SK-N-SH (cell line): ENCODE results near the gene LRRC15. TPM values are rescaled to one million over a fixed set of nuclear protein-coding genes. Genes with fewer than 3 reads are reported as not detected.

Source experiments
- CTCF ChIA-PET: fragments of 300-600, 350-600 bp; formaldehyde crosslinking; extraction: SDS; loops from one replicate; lab custom pipeline; 2021; lab: Yijun Ruan, JAX
- POLR2A ChIA-PET: fragments of 350-600 bp; sonication (Branson Sonifier 250); formaldehyde crosslinking; extraction: SDS; loops from one replicate; lab custom pipeline; 2020; ENCODE audit warnings: antibody characterized with exemption, inconsistent platforms; lab: Yijun Ruan, JAX
- DNase-seq: peaks from one replicate; pipeline ENCODE4 v3.0.0; 2012
- H2AFZ ChIP-seq: fragments of 200-600 bp; sonication (generic); 2 replicates; pipeline ENCODE4 v1.8.1; 2016; ENCODE audit warnings: antibody characterized with exemption, mild to moderate bottlenecking, low read depth
- H3F3A ChIP-seq: fragments of 200-600 bp; sonication (generic); replicated peaks from 2 replicates; pipeline ENCODE3; 2016; ENCODE audit warnings: antibody characterized with exemption, mild to moderate bottlenecking; ENCODE audit not compliant: insufficient read depth
- H3K27ac ChIP-seq, 2 experiments: fragments of 200-500 bp in 1 of 2; fragments of 200-600 bp in 1 of 2; sonication (Bioruptor generic) in 1 of 2; sonication (generic), shearing (Covaris generic) in 1 of 2; 2 replicates each; pipeline versions ENCODE4 v1.5.1 to v1.6.1; 2014 to 2016; ENCODE audit warnings: low read depth in 2 of 2, inconsistent platforms in 1 of 2, low read length in 1 of 2, mild to moderate bottlenecking in 1 of 2, mixed read lengths in 1 of 2
- H3K27me3 ChIP-seq: fragments of 200-600 bp; sonication (generic), shearing (Covaris generic); 2 replicates; pipeline ENCODE4 v1.6.1; 2016; ENCODE audit warnings: mixed run types; ENCODE audit not compliant: insufficient read depth
- H3K36me3 ChIP-seq, 2 experiments: fragments of 200-500 bp in 1 of 2; fragments of 200-600 bp in 1 of 2; sonication (Bioruptor generic) in 1 of 2; sonication (generic) in 1 of 2; replicated peaks in 1 of 2; 2 replicates each; pipeline versions ENCODE3 to v1.5.1; 2014 to 2016; ENCODE audit warnings: low read length in 1 of 2, mild to moderate bottlenecking in 1 of 2; ENCODE audit not compliant: insufficient read depth in 2 of 2, control insufficient read depth in 1 of 2
- H3K4me1 ChIP-seq, 2 experiments: fragments of 200-500 bp in 1 of 2; fragments of 200-600 bp in 1 of 2; sonication (Bioruptor generic) in 1 of 2; sonication (generic), shearing (Covaris generic) in 1 of 2; 2 replicates each; pipeline versions ENCODE4 v1.5.1 to v1.6.1; 2014 to 2016; ENCODE audit warnings: low read depth in 1 of 2, low read length in 1 of 2, mixed run types in 1 of 2; ENCODE audit not compliant: insufficient read depth in 2 of 2, control insufficient read depth in 1 of 2
- H3K4me2 ChIP-seq: fragments of 200-600 bp; sonication (generic), shearing (Covaris generic); 2 replicates; pipeline ENCODE4 v1.6.1; 2017; ENCODE audit warnings: mixed run types
- H3K4me3 ChIP-seq, 2 experiments: fragments of 200-500 bp in 1 of 2; fragments of 200-600 bp in 1 of 2; sonication (Bioruptor generic) in 1 of 2; sonication (generic), shearing (Covaris generic) in 1 of 2; 2 replicates each; pipeline versions ENCODE4 v1.5.1 to v1.8.1; 2014 to 2016; ENCODE audit warnings: low read depth in 2 of 2, inconsistent platforms in 1 of 2, low read length in 1 of 2, mild to moderate bottlenecking in 1 of 2, mixed read lengths in 1 of 2, moderate library complexity in 1 of 2
- H3K79me2 ChIP-seq: fragments of 200-600 bp; sonication (generic); 2 replicates; pipeline ENCODE4 v1.8.1; 2017; ENCODE audit warnings: mild to moderate bottlenecking; ENCODE audit not compliant: insufficient read depth
- H3K9ac ChIP-seq: fragments of 200-600 bp; sonication (generic); 2 replicates; pipeline ENCODE4 v1.6.1; 2017; ENCODE audit warnings: mixed run types
- H3K9me2 ChIP-seq: fragments of 200-600 bp; sonication (generic); 2 replicates; pipeline ENCODE4 v1.6.1; 2017; ENCODE audit warnings: mixed run types
- H3K9me3 ChIP-seq: fragments of 200-600 bp; sonication (generic); 2 replicates; pipeline ENCODE4 v1.6.1; 2017; ENCODE audit warnings: mixed run types, mild to moderate bottlenecking, moderate library complexity
- H4K20me1 ChIP-seq: fragments of 200-600 bp; sonication (generic); 2 replicates; pipeline ENCODE4 v1.6.1; 2017; ENCODE audit warnings: mild to moderate bottlenecking, mixed run types; ENCODE audit not compliant: insufficient read depth
- ELF1 ChIP-seq: IDR thresholded peaks from 2 replicates; pipeline ENCODE4 v1.4.0; 2012
- EP300 ChIP-seq, 2 experiments: IDR thresholded peaks; 2 replicates each; pipeline versions ENCODE4 v1.4.0 to v1.6.1; 2012; ENCODE audit warnings: borderline replicate concordance in 1 of 2, low read depth in 1 of 2, low read length in 1 of 2
- FOSL2 ChIP-seq: IDR thresholded peaks from 2 replicates; pipeline ENCODE4 v1.4.0; 2012; ENCODE audit warnings: low read depth, mild to moderate bottlenecking, moderate library complexity, borderline replicate concordance
- FOXM1 ChIP-seq: IDR thresholded peaks from 2 replicates; pipeline ENCODE4 v1.4.0; 2012; ENCODE audit warnings: low read depth, mild to moderate bottlenecking
- GABPA ChIP-seq: IDR thresholded peaks from 2 replicates; pipeline ENCODE4 v1.4.0; 2012; ENCODE audit warnings: low read depth, mild to moderate bottlenecking
- JUND ChIP-seq: IDR thresholded peaks from 2 replicates; pipeline ENCODE4 v1.4.0; 2012
- MAX ChIP-seq: IDR thresholded peaks from 2 replicates; pipeline ENCODE4 v1.4.0; 2012; ENCODE audit warnings: low read depth
- NFIC ChIP-seq: IDR thresholded peaks from 2 replicates; pipeline ENCODE4 v1.4.0; 2012; ENCODE audit warnings: borderline replicate concordance
- POLR2AphosphoS5 ChIP-seq: IDR thresholded peaks from 2 replicates; pipeline ENCODE4 v1.6.1; 2012; ENCODE audit warnings: low read depth, low read length
- RCOR1 ChIP-seq: fragments of 150-350 bp; IDR thresholded peaks from 2 replicates; pipeline ENCODE4 v1.6.1; 2017; ENCODE audit warnings: antibody characterized with exemption, low read length
- REST ChIP-seq: IDR thresholded peaks from 2 replicates; pipeline ENCODE4 v1.6.1; 2012; ENCODE audit warnings: mild to moderate bottlenecking, low read depth, low read length, moderate library complexity
- RFX5 ChIP-seq: IDR thresholded peaks from 2 replicates; pipeline ENCODE4 v1.6.1; 2012; ENCODE audit warnings: mild to moderate bottlenecking, improper control_type of control experiment, low read length
- SMC3 ChIP-seq: IDR thresholded peaks from 2 replicates; pipeline ENCODE4 v1.6.1; 2012; ENCODE audit warnings: low read depth, low read length, improper control_type of control experiment
- USF1 ChIP-seq: IDR thresholded peaks from 2 replicates; pipeline ENCODE4 v1.4.0; 2012; ENCODE audit warnings: low read depth, borderline replicate concordance
- USF2 ChIP-seq: fragments of 150-350 bp; IDR thresholded peaks from 2 replicates; pipeline ENCODE4 v1.6.1; 2017; ENCODE audit warnings: antibody characterized with exemption, low read length, low read depth, borderline replicate concordance
- WGBS: methylation state at CpG from one replicate; pipeline ENCODE4 v1.1.6; 2017; ENCODE audit warnings: low lambda C conversion rate; 5-methylcytosine and 5-hydroxymethylcytosine counted together
- polyA plus RNA-seq, 3 experiments: library from polyadenylated mRNA; depleted of rRNA; stranded (reverse); fragments of >200 nt; gene quantifications; 2 replicates each; pipeline ENCODE4 v1.2.3, GENCODE V29; 2012
- TF ChIP-seq, protein P1 (sequence below): fragments of 150-350 bp; IDR thresholded peaks from 2 replicates; pipeline ENCODE4 v1.6.1; 2016; ENCODE audit warnings: mild to moderate bottlenecking, low read depth, low read length

The LRRC15 gene
- polyA plus RNA-seq, 1 of the 3 experiments (the other 2 are of a cell fraction): 0.02 TPM

DNA sequence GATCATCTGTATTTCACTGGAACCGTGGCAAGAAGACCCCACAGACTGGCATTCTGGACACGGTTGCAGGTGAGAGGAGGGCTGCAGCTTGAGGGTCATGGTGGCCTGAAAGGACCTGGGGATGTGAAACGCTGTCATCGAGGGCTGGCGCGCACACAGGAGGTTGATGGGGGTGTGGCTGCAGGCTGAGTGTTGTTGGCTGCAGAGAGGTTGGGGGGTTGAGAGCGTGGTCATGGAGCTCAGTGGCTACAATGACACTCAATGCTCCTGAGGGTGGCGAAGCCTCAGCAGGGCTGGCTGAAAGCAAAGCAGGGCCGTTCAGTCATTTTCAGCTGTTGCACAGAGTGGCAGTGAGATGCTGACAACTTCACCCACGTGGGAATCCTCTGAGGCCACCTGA, 39.4 kb downstream of the LRRC15 start (continued):
- TF ChIP-seq REST: no peak

DNA sequence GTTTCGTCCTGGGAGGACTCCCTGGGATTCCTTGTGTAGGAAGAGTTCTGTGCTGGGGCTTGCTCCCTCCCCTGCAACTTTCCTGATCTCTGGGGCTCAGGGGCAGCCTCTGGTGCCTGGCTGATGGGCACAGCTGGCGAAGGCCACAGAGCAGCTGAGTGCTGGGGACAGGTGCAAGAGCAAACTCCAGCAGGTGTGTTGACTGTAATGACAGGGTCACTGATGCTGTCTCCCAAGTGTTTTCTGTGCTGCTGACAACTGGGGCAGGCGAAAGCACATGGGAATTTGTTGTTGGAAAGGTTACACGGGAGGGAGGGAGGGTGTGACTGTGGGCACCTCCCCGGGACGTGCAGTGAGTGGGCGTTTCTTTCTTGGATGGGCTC, 40.0 kb downstream of the LRRC15 start:
- no peaks in the 10 kb centered on the region for H3K79me2 ChIP-seq
- TF ChIP-seq ELF1: no peak
- no peak for TF ChIP-seq FOSL2
- TF ChIP-seq SMC3: no peak
- no peak for TF ChIP-seq REST
- TF ChIP-seq JUND: no peak
- no peak for TF ChIP-seq USF2
- TF ChIP-seq RCOR1: no peak
- TF ChIP-seq FOXM1: no peak
- TF ChIP-seq POLR2AphosphoS5: no peak
- TF ChIP-seq RFX5: no peak
- TF ChIP-seq, protein P1, sequence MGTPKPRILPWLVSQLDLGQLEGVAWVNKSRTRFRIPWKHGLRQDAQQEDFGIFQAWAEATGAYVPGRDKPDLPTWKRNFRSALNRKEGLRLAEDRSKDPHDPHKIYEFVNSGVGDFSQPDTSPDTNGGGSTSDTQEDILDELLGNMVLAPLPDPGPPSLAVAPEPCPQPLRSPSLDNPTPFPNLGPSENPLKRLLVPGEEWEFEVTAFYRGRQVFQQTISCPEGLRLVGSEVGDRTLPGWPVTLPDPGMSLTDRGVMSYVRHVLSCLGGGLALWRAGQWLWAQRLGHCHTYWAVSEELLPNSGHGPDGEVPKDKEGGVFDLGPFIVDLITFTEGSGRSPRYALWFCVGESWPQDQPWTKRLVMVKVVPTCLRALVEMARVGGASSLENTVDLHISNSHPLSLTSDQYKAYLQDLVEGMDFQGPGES: no peak
- no peak for TF ChIP-seq EP300 (IDR thresholded peaks at IDR 0.05; ENCODE audit: borderline replicate concordance in 1 of 2, low read depth in 1 of 2, low read length in 1 of 2)
- no peak for TF ChIP-seq MAX
- no peak for TF ChIP-seq NFIC
- TF ChIP-seq USF1: no peak
- TF ChIP-seq GABPA: no peak
- no peak overlapping the region for H3K9ac ChIP-seq
- ChIA-PET POLR2A (no interaction called here), CTCF (interaction anchor here (0.6 to 18.8 kb wide), 6 partner anchors 14 to 125 kb away, joined by 3 to 326 read pairs (median 7); no protein-coding TSS in a partner anchor)
- H4K20me1 ChIP-seq: no peaks in the 10 kb centered on the region
- no peak overlapping the region for H3K4me2 ChIP-seq
- no peak overlapping the region for H3K27ac ChIP-seq
- no peak overlapping the region for H3K4me3 ChIP-seq
- DNase-seq: no peak
- no peaks in the 10 kb centered on the region for H3K27me3 ChIP-seq
- H3K36me3 ChIP-seq: no peaks in the 10 kb centered on the region
- no peak overlapping the region for H2AFZ ChIP-seq
- 92% methylated on average over 7 of the region's 7 CpGs for WGBS
- H3F3A ChIP-seq: peaks cover 26% of the 10 kb centered on the region
- peaks cover 5 to 29% of the 10 kb centered on the region in 2 experiments; a peak in 2 of 4 replicates for H3K4me1 ChIP-seq
- no peaks in the 10 kb centered on the region for H3K9me3 ChIP-seq
- H3K9me2 ChIP-seq: no peaks in the 10 kb centered on the region
